Right ventricle myocardium inferior (tissue), 1 donor: ENCODE measurements around the gene SGK2. TPM values are rescaled to one million over a fixed set of nuclear protein-coding genes. Genes with fewer than 3 reads are reported as not detected.

Source experiments
- ATAC-seq: fragments of 200-7000 bp; cut with Tn5 transposase; one replicate; pipeline ENCODE4 v1.9.1; 2020; ENCODE audit warnings: mild to moderate bottlenecking, moderate library complexity
- DNase-seq: peaks from one replicate; pipeline ENCODE4 v3.0.0; 2021; ENCODE audit errors: missing footprints
- intact Hi-C: fragments of 100-400 bp; cut with DNase I; formaldehyde crosslinking; loops from one replicate; pipeline ENCODE4 v1.11.0; 2022
- total RNA-seq: library from RNA; stranded (reverse); fragmentation: NEBNext Ultra II Directional; extraction: Animal tissue kit (Norgen Biotek cat#: 25700); gene quantifications from one replicate; pipeline ENCODE4 v1.2.1, GENCODE V29; 2021
- donor health status: DM: no; HTN: yes; CAD: no; lungs with severe emphysema.

SGK2 gene
- total RNA-seq, 1 donor from 2014 or later: 1.1 TPM

GRCh38 chr20:43534791-43535350 is 24.0 kb upstream of the SGK2 start:
- no peak for DNase-seq
- intact Hi-C loops: loop anchor here (5.0 kb wide), 3 partner anchors 57 to 557 kb away; partner anchors contain the start of gene IFT52
- no peak for ATAC-seq

GRCh38 chr20:43535370-43536004 is 23.3 kb upstream of the SGK2 start:
- DNase-seq (no peak), ATAC-seq (no peak)
- intact Hi-C loops: loop anchor here (5.0 kb wide), 3 partner anchors 57 to 557 kb away; partner anchors contain the start of gene IFT52

GRCh38 chr20:43536041-43536816 is 22.6 kb upstream of the SGK2 start:
- intact Hi-C loops: loop anchor here (5.0 kb wide), 3 partner anchors 56 to 556 kb away; partner anchors contain the start of gene IFT52

GRCh38 chr20:43536817-43537440 is 21.9 kb upstream of the SGK2 start:
- intact Hi-C loops: loop anchor here (5.0 kb wide), 3 partner anchors 55 to 555 kb away; partner anchors contain the start of gene IFT52
- no peak for ATAC-seq
- DNase-seq: no peak

More at GRCh38 chr20:43536041-43536816, 22.6 kb upstream of the SGK2 start:
- DNase-seq (no peak), ATAC-seq (no peak)

GRCh38 chr20:43537921-43538877 is 20.6 kb upstream of the SGK2 start:
- intact Hi-C loops: loop anchor here (5.0 kb wide), 3 partner anchors 54 to 554 kb away; partner anchors contain the start of gene IFT52
- ATAC-seq (peak; percentile 82), DNase-seq (peak; percentile 73)

GRCh38 chr20:43538878-43539700 is 19.7 kb upstream of the SGK2 start:
- intact Hi-C loops: loop anchor here (5.0 kb wide), 3 partner anchors 53 to 553 kb away; partner anchors contain the start of gene IFT52

GRCh38 chr20:43539975-43540672 is 18.7 kb upstream of the SGK2 start:
- intact Hi-C loops: loop anchor here (5.0 kb wide), 3 partner anchors 52 to 552 kb away; partner anchors contain the start of gene IFT52
- DNase-seq (no peak), ATAC-seq (no peak)

More at GRCh38 chr20:43538878-43539700, 19.7 kb upstream of the SGK2 start:
- DNase-seq (no peak), ATAC-seq (no peak)

- no peak for ATAC-seq
- DNase-seq: no peak
- intact Hi-C loops: no loop called here
These were observed 18.2 kb upstream of the SGK2 start for GRCh38 chr20:43540673-43541060.

- intact Hi-C loops: no loop called here
- no peak for DNase-seq
- ATAC-seq: no peak
These were observed 17.6 kb upstream of the SGK2 start for GRCh38 chr20:43541214-43541613.

- ATAC-seq: no peak
- no peak for DNase-seq
- intact Hi-C loops: no loop called here
These were observed 16.7 kb upstream of the SGK2 start for GRCh38 chr20:43542161-43542560.

GRCh38 chr20:43542674-43543073 is 16.2 kb upstream of the SGK2 start:
- no peak for DNase-seq
- ATAC-seq: no peak

GRCh38 chr20:43543138-43543537 is 15.7 kb upstream of the SGK2 start:
- intact Hi-C loops: no loop called here
- DNase-seq: no peak
- no peak for ATAC-seq

More at GRCh38 chr20:43542674-43543073, 16.2 kb upstream of the SGK2 start:
- intact Hi-C loops: no loop called here

- ATAC-seq (no peak), DNase-seq (no peak)
- intact Hi-C loops: no loop called here
These were observed 14.3 kb upstream of the SGK2 start for GRCh38 chr20:43544501-43544900.

- intact Hi-C loops: no loop called here
- DNase-seq (no peak), ATAC-seq (no peak)
These were observed 12.8 kb upstream of the SGK2 start for GRCh38 chr20:43545837-43546578.

GRCh38 chr20:43548273-43548880 is 10.4 kb upstream of the SGK2 start:
- intact Hi-C loops: no loop called here
- ATAC-seq: no peak
- DNase-seq: no peak
